Keratinocyte (primary cell): ENCODE results near the gene KCTD14. TPM values are rescaled to one million over a fixed set of nuclear protein-coding genes. Genes with fewer than 3 reads are reported as not detected.

Source experiments
- DNase-seq: peaks from one replicate; pipeline ENCODE4 v3.0.0-alpha.2; 2011; ENCODE audit warnings: low read depth, missing footprints, low spot score
- FAIRE-seq: peaks from 2 replicates; lab custom pipeline; 2011; peaks lifted over from hg19 to GRCh38; lab: Jason Lieb, UNC
- H2AFZ ChIP-seq: 2 replicates; pipeline ENCODE4 v1.6.0; 2012; ENCODE audit warnings: low read length, control low read depth, inconsistent platforms; ENCODE audit not compliant: control insufficient read depth
- H3K27ac ChIP-seq: 2 replicates; pipeline ENCODE4 v1.5.1; 2011; ENCODE audit warnings: low read length; ENCODE audit not compliant: control insufficient read depth, insufficient read depth
- H3K27me3 ChIP-seq: 3 replicates; pipeline ENCODE4 v1.6.0; 2011; ENCODE audit warnings: low read length; ENCODE audit not compliant: control insufficient read depth, insufficient read depth; ENCODE audit errors: extremely low read depth
- H3K36me3 ChIP-seq, 2 experiments: 2 replicates in 1 of 2; 3 replicates in 1 of 2; pipeline ENCODE4 v1.5.1; 2011; ENCODE audit warnings: low read length in 2 of 2, mild to moderate bottlenecking in 1 of 2; ENCODE audit not compliant: control insufficient read depth in 2 of 2, insufficient read depth in 2 of 2; ENCODE audit errors: extremely low read depth in 1 of 2
- H3K4me1 ChIP-seq: 3 replicates; pipeline ENCODE4 v1.5.1; 2011; ENCODE audit warnings: low read length; ENCODE audit not compliant: control insufficient read depth, insufficient read depth; ENCODE audit errors: extremely low read depth
- H3K4me2 ChIP-seq: 3 replicates; pipeline ENCODE4 v1.6.0; 2011; ENCODE audit warnings: low read depth, low read length; ENCODE audit not compliant: control insufficient read depth, insufficient read depth; ENCODE audit errors: extremely low read depth
- H3K4me3 ChIP-seq, 3 experiments: fragments of 200-600 bp in 1 of 3; sonication (generic) in 1 of 3; 2 replicates in 2 of 3; 3 replicates in 1 of 3; pipeline ENCODE4 v1.5.1; 2011 to 2016; ENCODE audit warnings: low read length in 3 of 3, mild to moderate bottlenecking in 3 of 3, control low read depth in 2 of 3, inconsistent platforms in 1 of 3, low read depth in 1 of 3, mixed read lengths in 1 of 3, mixed run types in 1 of 3, moderate library complexity in 1 of 3; ENCODE audit not compliant: control insufficient read depth in 2 of 3, insufficient read depth in 2 of 3; ENCODE audit errors: extremely low read depth in 1 of 3
- H3K79me2 ChIP-seq: 2 replicates; pipeline ENCODE4 v1.6.0; 2012; ENCODE audit warnings: low read length; ENCODE audit not compliant: control insufficient read depth, insufficient read depth
- H3K9ac ChIP-seq: 3 replicates; pipeline ENCODE4 v1.6.0; 2011; ENCODE audit warnings: low read length; ENCODE audit not compliant: control insufficient read depth, insufficient read depth; ENCODE audit errors: extremely low read depth
- H3K9me1 ChIP-seq: 3 replicates; pipeline ENCODE4 v1.6.0; 2011; ENCODE audit warnings: low read length; ENCODE audit not compliant: control insufficient read depth, insufficient read depth; ENCODE audit errors: extremely low read depth
- H3K9me3 ChIP-seq: 2 replicates; pipeline ENCODE4 v1.5.1; 2012; ENCODE audit warnings: low read depth, low read length; ENCODE audit not compliant: control insufficient read depth
- H4K20me1 ChIP-seq: 3 replicates; pipeline ENCODE4 v1.6.0; 2011; ENCODE audit warnings: low read length; ENCODE audit not compliant: control insufficient read depth, insufficient read depth; ENCODE audit errors: extremely low read depth
- CTCF ChIP-seq, 3 experiments: IDR thresholded peaks in 1 of 3; conservative IDR thresholded peaks in 1 of 3; optimal IDR thresholded peaks in 1 of 3; 2 replicates in 2 of 3; 3 replicates in 1 of 3; pipeline versions ENCODE3 to v1.5.1; 2011; ENCODE audit warnings: low read length in 3 of 3, mild to moderate bottlenecking in 3 of 3, moderate library complexity in 2 of 3, control low read depth in 1 of 3, inconsistent platforms in 1 of 3; ENCODE audit not compliant: insufficient read depth in 2 of 3; ENCODE audit errors: extremely low read depth in 1 of 3
- EZH2 ChIP-seq: IDR thresholded peaks from one replicate; pipeline ENCODE4 v1.6.1; 2012; ENCODE audit warnings: inconsistent platforms, mild to moderate bottlenecking, low read length, moderate library complexity
- dilution Hi-C: fragments of 300-500 bp; cut with MboI; formaldehyde crosslinking; loops from one replicate; pipeline ENCODE4 v1.7.0; 2020; ENCODE audit warnings: low sequenced_read_pairs; ENCODE audit not compliant: extremely low pct_ligation_motif_present
- polyA plus RNA-seq, 5 experiments: library from polyadenylated mRNA; depleted of rRNA in 3 of 5; stranded (reverse) in 3 of 5; stranded (forward) in 1 of 5; unstranded in 1 of 5; fragments of >200 nt; gene quantifications; 1 replicate in 1 of 5; 2 replicates in 3 of 5; 3 replicates in 1 of 5; pipeline versions ENCODE4 v1.2.1 to v1.2.3, GENCODE V29; 2011 to 2012; ENCODE audit warnings: missing spikeins in 2 of 5, low read depth in 1 of 5, low replicate concordance in 1 of 5

The KCTD14 gene
- polyA plus RNA-seq, 1 donor (not counting 4 experiments of a cell fraction or from before 2014, with no cell fraction given), result 2.1 TPM

GRCh38 chr11:78037825-78038620, 14.9 kb upstream of the KCTD14 start:
- DNase-seq (no peak), FAIRE-seq (no peak)
- Histone ChIP-seq H3K36me3 (no peaks in the 10 kb centered on the region), H3K9ac (no peak overlapping the region), H3K4me3 (no peak overlapping the region), H4K20me1 (no peaks in the 10 kb centered on the region), H3K27me3 (no peaks in the 10 kb centered on the region), H3K4me1 (peaks cover 19% of the 10 kb centered on the region), H3K9me3 (no peaks in the 10 kb centered on the region), H2AFZ (no peak overlapping the region), H3K27ac (no peak overlapping the region), H3K79me2 (no peaks in the 10 kb centered on the region), H3K4me2 (no peak overlapping the region), H3K9me1 (no peaks in the 10 kb centered on the region)
- TF ChIP-seq CTCF (optimal IDR thresholded peaks at IDR 0.05 in 1 of 3, IDR thresholded peaks at IDR 0.05 in 1 of 3, conservative IDR thresholded peaks at IDR 0.05 in 1 of 3; ENCODE audit: extremely low read depth in 1 of 3, insufficient read depth in 2 of 3, low read length in 3 of 3), result no peak
- dilution Hi-C loops, result no loop called here

GRCh38 chr11:78037056-78037455, 14.0 kb upstream of the KCTD14 start:
- Histone ChIP-seq H3K27ac (no peak overlapping the region), H3K9ac (no peak overlapping the region), H3K4me3 (no peak overlapping the region), H4K20me1 (no peaks in the 10 kb centered on the region), H3K9me3 (no peaks in the 10 kb centered on the region), H3K27me3 (no peaks in the 10 kb centered on the region), H3K4me2 (no peak overlapping the region), H3K9me1 (no peaks in the 10 kb centered on the region), H2AFZ (no peak overlapping the region), H3K79me2 (no peaks in the 10 kb centered on the region), H3K36me3 (no peaks in the 10 kb centered on the region), H3K4me1 (peaks cover 19% of the 10 kb centered on the region)
- dilution Hi-C loops, result no loop called here
- TF ChIP-seq EZH2, result no peak
- TF ChIP-seq CTCF (optimal IDR thresholded peaks at IDR 0.05 in 1 of 3, IDR thresholded peaks at IDR 0.05 in 1 of 3, conservative IDR thresholded peaks at IDR 0.05 in 1 of 3; ENCODE audit: extremely low read depth in 1 of 3, insufficient read depth in 2 of 3, low read length in 3 of 3), result no peak
- no peak for DNase-seq
- FAIRE-seq, result no peak
